ENCODE measurements around the gene PDZD4. TPM values are rescaled to one million over a fixed set of nuclear protein-coding genes. Genes with fewer than 3 reads are reported as not detected.

Gene PDZD4
- total RNA-seq, 6 donors from 2014 or later, result 1.6 to 8.9 (median 6.3) TPM

- peaks cover 0 to 26% (median 0%) of the 10 kb centered on the region in 4 donors for H3K27me3 ChIP-seq
Measured at GRCh38 chrX:153877571-153878261, 47.4 kb upstream of the PDZD4 start.

GRCh38 chrX:153876112-153876491 is 45.8 kb upstream of the PDZD4 start:
- DNase-seq, result no peak
- no peaks in the 10 kb centered on the region for H3K9me3 ChIP-seq
- no peaks in the 10 kb centered on the region for H3K4me1 ChIP-seq
- WGBS, 2 donors, result 44 to 86% methylated on average over 1 to 3 of the region's 3 CpGs
- no peak for TF ChIP-seq POLR2AphosphoS5 (IDR thresholded peaks at IDR 0.05)
- TF ChIP-seq EP300 (IDR thresholded peaks at IDR 0.05), result no peak
- no peak for TF ChIP-seq POLR2A (IDR thresholded peaks at IDR 0.05)
- TF ChIP-seq CTCF (IDR thresholded peaks at IDR 0.05), result no peak
- no peak for ATAC-seq (ENCODE audit: low FRiP score in 2 of 2)
- H3K27ac ChIP-seq, result no peak overlapping the region
- no peak overlapping the region for H3K4me3 ChIP-seq
- no peaks in the 10 kb centered on the region for H3K36me3 ChIP-seq
- peaks cover 0 to 28% (median 0%) of the 10 kb centered on the region in 4 donors for H3K27me3 ChIP-seq

More at GRCh38 chrX:153877571-153878261, 47.4 kb upstream of the PDZD4 start:
- Histone ChIP-seq H3K27ac (no peak overlapping the region), H3K9me3 (no peaks in the 10 kb centered on the region), H3K4me3 (no peak overlapping the region), H3K4me1 (no peaks in the 10 kb centered on the region), H3K36me3 (no peaks in the 10 kb centered on the region)
- no peak for ATAC-seq (ENCODE audit: low FRiP score in 2 of 2)
- DNase-seq, result no peak
- no peak for TF ChIP-seq POLR2A (IDR thresholded peaks at IDR 0.05)
- no peak for TF ChIP-seq EP300 (IDR thresholded peaks at IDR 0.05)
- no peak for TF ChIP-seq CTCF (IDR thresholded peaks at IDR 0.05)
- no peak for TF ChIP-seq POLR2AphosphoS5 (IDR thresholded peaks at IDR 0.05)
- 78 to 85% methylated on average over 5 to 8 of the region's 8 CpGs for WGBS, 2 donors

- H3K36me3 ChIP-seq, result no peaks in the 10 kb centered on the region
- H3K27ac ChIP-seq, result no peak overlapping the region
- H3K4me1 ChIP-seq, result no peaks in the 10 kb centered on the region
- 1 to 8% methylated on average over 15 to 22 of the region's 42 CpGs for WGBS, 2 donors
- H3K9me3 ChIP-seq, result no peaks in the 10 kb centered on the region
- no peak overlapping the region for H3K4me3 ChIP-seq
- TF ChIP-seq POLR2A (IDR thresholded peaks at IDR 0.05), result no peak
- no peak for TF ChIP-seq POLR2AphosphoS5 (IDR thresholded peaks at IDR 0.05)
- TF ChIP-seq EP300 (IDR thresholded peaks at IDR 0.05), result no peak
- TF ChIP-seq CTCF (IDR thresholded peaks at IDR 0.05), result no peak
- peak; percentile 56 to 90 for DNase-seq
- ATAC-seq (ENCODE audit: low FRiP score in 2 of 2), result peak; percentile 72 to 85
- peaks cover 0 to 31% (median 0%) of the 10 kb centered on the region in 4 donors for H3K27me3 ChIP-seq
Measured at GRCh38 chrX:153875391-153876111, 45.2 kb upstream of the PDZD4 start.

- H3K36me3 ChIP-seq, result no peaks in the 10 kb centered on the region
- H3K4me1 ChIP-seq, result no peaks in the 10 kb centered on the region
- peaks cover 0 to 24% (median 0%) of the 10 kb centered on the region in 4 donors for H3K27me3 ChIP-seq
- no peak overlapping the region for H3K27ac ChIP-seq
- TF ChIP-seq POLR2A (IDR thresholded peaks at IDR 0.05) (no peak), CTCF (IDR thresholded peaks at IDR 0.05) (no peak), POLR2AphosphoS5 (IDR thresholded peaks at IDR 0.05) (no peak), EP300 (IDR thresholded peaks at IDR 0.05) (no peak)
- ATAC-seq (ENCODE audit: low FRiP score in 2 of 2), result no peak
- no peaks in the 10 kb centered on the region for H3K9me3 ChIP-seq
- no peak for DNase-seq
- WGBS, 2 donors, result 82 to 93% methylated on average over 7 to 13 of the region's 13 CpGs
- H3K4me3 ChIP-seq, result no peak overlapping the region
Measured at GRCh38 chrX:153874366-153875125, 44.2 kb upstream of the PDZD4 start.
